Mononuclear cell (primary cell): ENCODE results near the gene ITGAL. TPM values are rescaled to one million over a fixed set of nuclear protein-coding genes. Genes with fewer than 3 reads are reported as not detected.

ENCODE experiments used
- H3K27me3 ChIP-seq: 2 replicates; pipeline ENCODE4 v1.6.0; 2011; ENCODE audit warnings: low read length, control low read depth; ENCODE audit not compliant: insufficient read depth
- H3K4me1 ChIP-seq: 2 replicates; pipeline ENCODE4 v1.5.1; 2011; ENCODE audit warnings: mild to moderate bottlenecking, low read length, control low read depth; ENCODE audit not compliant: insufficient read depth
- H3K4me3 ChIP-seq: 2 replicates; pipeline ENCODE4 v1.5.1; 2011; ENCODE audit warnings: mild to moderate bottlenecking, low read length, moderate library complexity
- H3K9me3 ChIP-seq: 2 replicates; pipeline ENCODE4 v1.5.1; 2011; ENCODE audit warnings: low read depth, mild to moderate bottlenecking, control low read depth, low read length
- total RNA-seq: library from RNA; depleted of rRNA; stranded (reverse); fragments of >200 nt; gene quantifications from one replicate; pipeline ENCODE4 v1.2.3, GENCODE V29; 2012

ITGAL gene
- 150 TPM for total RNA-seq

- peaks cover 82% of the 10 kb centered on the region for H3K4me1 ChIP-seq
- H3K4me3 ChIP-seq = peak within 1 kb of the TSS; percentile 59
- no peaks in the 10 kb centered on the region for H3K9me3 ChIP-seq
Measured at GRCh38 chr16:30472328-30472942, at the start of gene ITGAL. Gene ITGAL (plus strand): TSS chr16:30472742. CDS start chr16:30472838, 96 bp downstream.

GRCh38 chr16:30428055-30428454 is 44.5 kb upstream of the ITGAL start:
- no peak overlapping the region for H3K4me3 ChIP-seq
- H3K27me3 ChIP-seq = no peaks in the 10 kb centered on the region
- H3K9me3 ChIP-seq = no peaks in the 10 kb centered on the region
- peaks cover 21% of the 10 kb centered on the region for H3K4me1 ChIP-seq

More at GRCh38 chr16:30472328-30472942, at the start of gene ITGAL:
- no peaks in the 10 kb centered on the region for H3K27me3 ChIP-seq

GRCh38 chr16:30429418-30429677 is 43.2 kb upstream of the ITGAL start:
- Histone ChIP-seq H3K4me1 (peaks cover 21% of the 10 kb centered on the region), H3K4me3 (peak overlapping the region; percentile 62), H3K9me3 (no peaks in the 10 kb centered on the region), H3K27me3 (no peaks in the 10 kb centered on the region)

GRCh38 chr16:30429678-30430427 is 42.7 kb upstream of the ITGAL start, which contains the start of gene DCTPP1:
Gene DCTPP1 (minus strand): TSS chr16:30430030. CDS start chr16:30429980, 50 bp downstream.
- Histone ChIP-seq H3K9me3 (no peaks in the 10 kb centered on the region), H3K4me3 (peak within 1 kb of the TSS; percentile 62), H3K27me3 (no peaks in the 10 kb centered on the region), H3K4me1 (peaks cover 21% of the 10 kb centered on the region)

GRCh38 chr16:30430428-30430970 is 42.0 kb upstream of the ITGAL start:
- Histone ChIP-seq H3K4me3 (no peak overlapping the region), H3K27me3 (no peaks in the 10 kb centered on the region), H3K4me1 (peaks cover 21% of the 10 kb centered on the region), H3K9me3 (no peaks in the 10 kb centered on the region)

GRCh38 chr16:30434852-30435251 is 37.7 kb upstream of the ITGAL start:
- Histone ChIP-seq H3K27me3 (no peaks in the 10 kb centered on the region), H3K4me3 (no peak overlapping the region), H3K4me1 (peaks cover 11% of the 10 kb centered on the region), H3K9me3 (no peaks in the 10 kb centered on the region)

- H3K4me3 ChIP-seq = no peak overlapping the region
- peaks cover 9% of the 10 kb centered on the region for H3K4me1 ChIP-seq
- no peaks in the 10 kb centered on the region for H3K9me3 ChIP-seq
- H3K27me3 ChIP-seq = no peaks in the 10 kb centered on the region
Measured at GRCh38 chr16:30437511-30438046, 35.0 kb upstream of the ITGAL start.

- H3K4me1 ChIP-seq = peaks cover 12% of the 10 kb centered on the region
Measured at GRCh38 chr16:30438835-30439234, 33.7 kb upstream of the ITGAL start.

GRCh38 chr16:30439720-30440348 is 32.7 kb upstream of the ITGAL start:
- no peak overlapping the region for H3K4me3 ChIP-seq
- H3K9me3 ChIP-seq = no peaks in the 10 kb centered on the region
- H3K4me1 ChIP-seq = peaks cover 22% of the 10 kb centered on the region
- no peaks in the 10 kb centered on the region for H3K27me3 ChIP-seq

More at GRCh38 chr16:30438835-30439234, 33.7 kb upstream of the ITGAL start:
- H3K27me3 ChIP-seq = no peaks in the 10 kb centered on the region
- no peak overlapping the region for H3K4me3 ChIP-seq
- no peaks in the 10 kb centered on the region for H3K9me3 ChIP-seq

GRCh38 chr16:30443631-30444030 is 28.9 kb upstream of the ITGAL start:
- H3K4me1 ChIP-seq = peaks cover 36% of the 10 kb centered on the region
- no peak overlapping the region for H3K4me3 ChIP-seq
- H3K27me3 ChIP-seq = no peaks in the 10 kb centered on the region
- no peaks in the 10 kb centered on the region for H3K9me3 ChIP-seq

- Histone ChIP-seq H3K4me1 (peaks cover 36% of the 10 kb centered on the region), H3K27me3 (no peaks in the 10 kb centered on the region), H3K4me3 (peak overlapping the region; percentile 90), H3K9me3 (no peaks in the 10 kb centered on the region)
Measured at GRCh38 chr16:30444231-30445148, 28.1 kb upstream of the ITGAL start.

GRCh38 chr16:30445149-30445407 is 27.5 kb upstream of the ITGAL start:
- Histone ChIP-seq H3K4me3 (peak overlapping the region; percentile 90), H3K9me3 (no peaks in the 10 kb centered on the region), H3K27me3 (no peaks in the 10 kb centered on the region), H3K4me1 (peaks cover 36% of the 10 kb centered on the region)

- no peaks in the 10 kb centered on the region for H3K27me3 ChIP-seq
- no peaks in the 10 kb centered on the region for H3K9me3 ChIP-seq
- peak within 1 kb of the TSS; percentile 90 for H3K4me3 ChIP-seq
- H3K4me1 ChIP-seq = peaks cover 36% of the 10 kb centered on the region
Measured at GRCh38 chr16:30445408-30446202, 26.9 kb upstream of the ITGAL start, which contains the start of gene SEPHS2. Gene SEPHS2 (minus strand): TSS chr16:30445874. CDS start chr16:30445727, 147 bp downstream.

- Histone ChIP-seq H3K27me3 (no peaks in the 10 kb centered on the region), H3K4me1 (peaks cover 42% of the 10 kb centered on the region), H3K9me3 (no peaks in the 10 kb centered on the region), H3K4me3 (peak overlapping the region; percentile 90)
Measured at GRCh38 chr16:30446203-30446595, 26.3 kb upstream of the ITGAL start.
